ENCODE measurements around the gene PALD1. TPM values are rescaled to one million over a fixed set of nuclear protein-coding genes. Genes with fewer than 3 reads are reported as not detected.

The PALD1 gene
- total and polyA plus RNA-seq, 2 of the 13 experiments (the other 11 are each of a cell fraction or from before 2014, with no cell fraction given) = 0.07 to 0.09 TPM

GRCh38 chr10:70497120-70497545 is 18.6 kb downstream of the PALD1 start (continued):
- TF ChIP-seq PRDM10 (CRISPR knock-in tag; IDR thresholded peaks at IDR 0.05; ENCODE audit: low read depth) = no peak
- TF ChIP-seq ZNF674 (CRISPR knock-in tag; IDR thresholded peaks at IDR 0.05; ENCODE audit: low read depth) = no peak
- no peak for TF ChIP-seq ZFP90 (CRISPR knock-in tag; IDR thresholded peaks at IDR 0.05; ENCODE audit: borderline replicate concordance)

GRCh38 chr10:70498970-70499835 is 20.6 kb downstream of the PALD1 start:
- in situ Hi-C loops (cut with HindIII; ENCODE audit: extremely low pct_ligation_motif_present, low pct_unique_long_range_greater_than_20kb) (no loop called here), intact Hi-C loops (cut with micrococcal nuclease; ENCODE audit: unreplicated experiment) (no loop called here)
- H3K4me3 ChIP-seq (replicated peaks in 1 of 3; ENCODE audit: insufficient read depth in 1 of 3, low read depth in 2 of 3, low read length in 3 of 3) = no peak overlapping the region
- H3K36me3 ChIP-seq (replicated peaks in 1 of 2; ENCODE audit: control insufficient read depth in 1 of 2, insufficient read depth in 2 of 2, low read length in 2 of 2) = no peaks in the 10 kb centered on the region
- FAIRE-seq (no peak), DNase-seq (ENCODE audit: low spot score) (no peak), ATAC-seq (0 out of 3 replicates have a peak, but pooled peaks have one; percentile 31)
- H3K9ac ChIP-seq (ENCODE audit: insufficient read depth, low read depth, low read length) = no peak overlapping the region
- no peaks in the 10 kb centered on the region for H3K79me2 ChIP-seq (ENCODE audit: insufficient read depth, low read length)
- H3K27me3 ChIP-seq (ENCODE audit: control insufficient read depth in 1 of 2, insufficient read depth in 2 of 2, low read length in 2 of 2) = peaks cover 2 to 26% of the 10 kb centered on the region in 2 experiments; a peak in 3 of 5 replicates
- 14% methylated on average over 9 of the region's 10 CpGs for WGBS (ENCODE audit: low lambda C conversion rate)
- CTCF ChIA-PET (ENCODE audit: low intra/inter-chr PET ratio, low total read pairs) = no interaction called here
- POLR2A ChIA-PET = no interaction called here
- no peak overlapping the region for H2AFZ ChIP-seq (ENCODE audit: low read length)
- BruUV-seq (replicated peaks) = no TSS peak
- TF ChIP-seq PATZ1 (CRISPR knock-in tag; IDR thresholded peaks at IDR 0.05) (no peak), ZMYM3 (CRISPR knock-in tag; IDR thresholded peaks at IDR 0.05) (0 out of 2 replicates have a peak, but pooled peaks have one; percentile 28), ZNF768 (CRISPR knock-in tag; IDR thresholded peaks at IDR 0.05) (peak; percentile 82)
- H3K9me3 ChIP-seq (ENCODE audit: low read length) = no peaks in the 10 kb centered on the region
- no peaks in the 10 kb centered on the region for H4K20me1 ChIP-seq (ENCODE audit: insufficient read depth, low read length)
- peaks cover 29% of the 10 kb centered on the region for H3K4me1 ChIP-seq (ENCODE audit: insufficient read depth, low read length)
- no peak overlapping the region for H3K27ac ChIP-seq (ENCODE audit: extremely low read length, insufficient read depth, low read length)
- no peak overlapping the region for H3K4me2 ChIP-seq (ENCODE audit: low read depth, low read length)

All from HepG2 (cell line).